HepG2 (cell line): ENCODE results near the gene FANCD2. TPM values are rescaled to one million over a fixed set of nuclear protein-coding genes. Genes with fewer than 3 reads are reported as not detected.

Experiments used
- ATAC-seq: fragments of 200-7000 bp; cut with Tn5 transposase; 3 replicates; pipeline ENCODE4 v1.9.1; 2020; ENCODE audit warnings: mild to moderate bottlenecking, moderate library complexity
- BruUV-seq: library from RNA; stranded (reverse); fragments of 400-500 nt; replicated peaks from 2 replicates; lab custom pipeline; 2021; lab: Mats Ljungman, UMichigan
- CTCF ChIA-PET: fragments of 300-600 bp; formaldehyde crosslinking; extraction: SDS; loops from one replicate; lab custom pipeline; 2021; ENCODE audit warnings: low total read pairs, inconsistent platforms, low intra/inter-chr PET ratio; lab: Yijun Ruan, JAX
- POLR2A ChIA-PET: fragments of 350-600 bp; sonication (Branson Sonifier 250); formaldehyde crosslinking; loops from one replicate; lab custom pipeline; 2020; ENCODE audit warnings: antibody characterized with exemption, inconsistent platforms; lab: Yijun Ruan, JAX
- DNase-seq: peaks from one replicate; pipeline ENCODE4 v3.0.0-alpha.2; 2015; ENCODE audit warnings: low spot score
- FAIRE-seq: peaks from 3 replicates; lab custom pipeline; 2011; peaks lifted over from hg19 to GRCh38; lab: Jason Lieb, UNC
- H2AFZ ChIP-seq: one replicate; pipeline ENCODE4 v1.6.1; 2011; ENCODE audit warnings: low read length, inconsistent platforms
- H3K27ac ChIP-seq: fragments of 300-600 bp; 3 replicates; pipeline ENCODE4 v1.8.0; 2011; ENCODE audit warnings: mixed run types, mild to moderate bottlenecking, mixed read lengths, low read length, inconsistent platforms; ENCODE audit not compliant: insufficient read depth; ENCODE audit errors: extremely low read length
- H3K27me3 ChIP-seq, 2 experiments: fragments of 200-600 bp in 1 of 2; 2 replicates in 1 of 2; 3 replicates in 1 of 2; pipeline versions ENCODE4 v1.6.0 to v1.8.0; 2011; ENCODE audit warnings: low read length in 2 of 2, mild to moderate bottlenecking in 2 of 2, moderate library complexity in 2 of 2, inconsistent platforms in 1 of 2; ENCODE audit not compliant: insufficient read depth in 2 of 2, control insufficient read depth in 1 of 2
- H3K36me3 ChIP-seq, 2 experiments: fragments of 200-600 bp in 1 of 2; replicated peaks in 1 of 2; 2 replicates in 1 of 2; 3 replicates in 1 of 2; pipeline versions ENCODE4 v1.5.1 to v1.8.0; 2011; ENCODE audit warnings: low read length in 2 of 2, inconsistent platforms in 1 of 2; ENCODE audit not compliant: insufficient read depth in 2 of 2, control insufficient read depth in 1 of 2
- H3K4me1 ChIP-seq: 2 replicates; pipeline ENCODE4 v1.5.1; 2012; ENCODE audit warnings: low read length, inconsistent platforms; ENCODE audit not compliant: insufficient read depth
- H3K4me2 ChIP-seq: 2 replicates; pipeline ENCODE4 v1.6.0; 2011; ENCODE audit warnings: low read depth, low read length, inconsistent platforms
- H3K4me3 ChIP-seq, 3 experiments: fragments of 200-600 bp in 1 of 3; sonication (generic), shearing (Covaris generic) in 1 of 3; replicated peaks in 1 of 3; 2 replicates each; pipeline ENCODE4 v1.5.1; 2011 to 2016; ENCODE audit warnings: low read length in 3 of 3, inconsistent platforms in 2 of 3, low read depth in 2 of 3, mild to moderate bottlenecking in 2 of 3, control low read depth in 1 of 3, mixed read lengths in 1 of 3; ENCODE audit not compliant: insufficient read depth in 1 of 3
- H3K79me2 ChIP-seq: one replicate; pipeline ENCODE4 v1.6.1; 2011; ENCODE audit warnings: low read length, inconsistent platforms; ENCODE audit not compliant: insufficient read depth
- H3K9ac ChIP-seq: 2 replicates; pipeline ENCODE4 v1.6.0; 2011; ENCODE audit warnings: mild to moderate bottlenecking, low read depth, low read length, inconsistent platforms; ENCODE audit not compliant: insufficient read depth
- H3K9me3 ChIP-seq: 2 replicates; pipeline ENCODE4 v1.5.1; 2012; ENCODE audit warnings: mild to moderate bottlenecking, low read length
- H4K20me1 ChIP-seq: 2 replicates; pipeline ENCODE4 v1.6.0; 2011; ENCODE audit warnings: inconsistent platforms, mild to moderate bottlenecking, low read length, moderate library complexity; ENCODE audit not compliant: insufficient read depth
- DMAP1 ChIP-seq: IDR thresholded peaks from 2 replicates; pipeline ENCODE4 v1.6.1; 2016
- TP53 ChIP-seq: sonication (generic); formaldehyde crosslinking; conservative IDR thresholded peaks from 2 replicates; pipeline ENCODE4 v1.4.0; 2020; ENCODE audit warnings: missing genetic modification reagents
- ZNF20 ChIP-seq: sonication (generic); formaldehyde crosslinking; IDR thresholded peaks from 2 replicates; pipeline ENCODE4 v1.4.0; 2020; ENCODE audit warnings: mild to moderate bottlenecking, moderate library complexity, missing genetic modification reagents
- ZNF33A ChIP-seq: sonication (generic); formaldehyde crosslinking; IDR thresholded peaks from 2 replicates; pipeline ENCODE4 v1.5.1; 2020; ENCODE audit warnings: missing genetic modification reagents, mild to moderate bottlenecking, moderate library complexity, borderline replicate concordance
- ZNF703 ChIP-seq: sonication (generic); formaldehyde crosslinking; IDR thresholded peaks from 2 replicates; pipeline ENCODE4 v1.5.1; 2020; ENCODE audit warnings: missing genetic modification reagents, mild to moderate bottlenecking, moderate library complexity, borderline replicate concordance
- ZNF792 ChIP-seq: IDR thresholded peaks from 2 replicates; pipeline ENCODE4 v1.6.1; 2016
- WGBS: methylation state at CpG from one replicate; pipeline ENCODE4 v1.1.6; 2017; ENCODE audit warnings: low lambda C conversion rate; 5-methylcytosine and 5-hydroxymethylcytosine counted together
- in situ Hi-C: cut with HindIII; loops from 2 replicates; pipeline ENCODE4 v1.10.0; 2017; ENCODE audit warnings: low pct_unique_long_range_greater_than_20kb; ENCODE audit not compliant: extremely low pct_ligation_motif_present
- intact Hi-C: fragments of 100-400 bp; cut with micrococcal nuclease; formaldehyde crosslinking; loops from one replicate; pipeline ENCODE4 v1.10.0; 2022; ENCODE audit not compliant: unreplicated experiment
- polyA plus RNA-seq, 8 experiments: library from polyadenylated mRNA; depleted of rRNA in 3 of 8; stranded (reverse) in 7 of 8; unstranded in 1 of 8; fragments of >200 nt; fragmentation: Illumina TruSeq in 4 of 8; extraction: Trizol in 4 of 8; gene quantifications; 2 replicates each; pipeline versions ENCODE4 v1.2.1 to v1.2.3, GENCODE V29; 2011 to 2016; ENCODE audit warnings: low read depth in 4 of 8, missing spikeins in 1 of 8, mixed read lengths in 1 of 8; ENCODE audit not compliant: insufficient read depth in 1 of 8
- total RNA-seq, 5 experiments: library from RNA; depleted of rRNA; stranded (reverse); fragments of >200 nt; fragmentation: Illumina TruSeq; extraction: Trizol; gene quantifications; 2 replicates each; pipeline ENCODE4 v1.2.3, GENCODE V29; 2016; ENCODE audit warnings: low read depth in 1 of 5
- TF ChIP-seq, protein P1 (sequence below): sonication (generic); formaldehyde crosslinking; IDR thresholded peaks from 2 replicates; pipeline ENCODE4 v1.4.0; 2020; ENCODE audit warnings: mild to moderate bottlenecking, low read depth, missing genetic modification reagents
- TF ChIP-seq, protein P2 (sequence below): sonication (generic); formaldehyde crosslinking; IDR thresholded peaks from 2 replicates; pipeline ENCODE4 v1.4.0; 2020; ENCODE audit warnings: mild to moderate bottlenecking, missing genetic modification reagents, borderline replicate concordance
- TF ChIP-seq, protein P3 (sequence below): sonication (generic); formaldehyde crosslinking; IDR thresholded peaks from 2 replicates; pipeline ENCODE4 v1.5.0; 2020; ENCODE audit warnings: missing genetic modification reagents, mild to moderate bottlenecking, borderline replicate concordance

The FANCD2 gene
- total and polyA plus RNA-seq, 2 of the 13 experiments (the other 11 are each of a cell fraction or from before 2014, with no cell fraction given), result 10.1 to 42.0 TPM

DNA sequence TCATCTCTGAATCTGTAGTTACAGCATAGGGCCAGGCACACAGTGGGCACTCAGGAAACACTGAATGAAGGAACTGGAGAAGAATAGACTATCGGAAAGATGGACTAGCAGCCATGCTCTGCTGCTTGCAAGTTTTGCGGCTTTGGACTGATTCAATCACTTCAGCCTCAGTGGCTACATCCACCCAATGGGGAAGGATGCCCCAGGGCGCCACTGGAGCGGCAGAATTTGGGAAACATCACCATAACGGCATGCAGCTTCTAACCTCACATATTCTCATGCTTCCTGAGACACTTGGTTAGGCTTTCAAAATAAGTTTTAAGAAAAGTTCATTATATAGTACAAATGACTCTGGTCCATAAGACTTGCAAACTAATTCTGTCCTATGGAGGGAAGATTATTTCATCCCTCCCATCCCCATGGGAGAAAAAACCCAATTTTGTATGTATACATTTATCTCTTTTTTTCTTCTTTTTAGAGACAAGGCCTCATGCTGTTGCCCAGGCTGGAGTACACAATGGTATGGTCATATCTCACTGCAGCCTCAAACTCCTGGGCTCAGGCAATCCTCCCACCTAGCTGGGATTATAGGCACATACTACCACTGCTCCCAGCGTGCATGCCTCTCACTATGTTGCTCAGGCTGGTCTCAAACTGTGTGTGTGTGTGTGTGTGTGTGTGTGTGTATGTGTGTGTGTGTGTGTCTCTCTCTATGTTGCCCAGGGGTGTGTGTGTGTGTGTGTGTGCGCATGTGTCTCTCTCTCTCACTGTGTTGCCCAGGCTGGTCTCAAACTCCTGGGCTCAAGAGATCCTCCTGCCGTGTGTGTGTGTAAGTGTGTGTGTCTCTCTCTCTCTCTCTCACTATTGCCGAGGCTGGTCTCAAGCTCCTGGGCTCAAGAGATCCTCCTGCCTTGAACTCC lies 4.1 kb upstream of the FANCD2 start:
- DNase-seq, result no peak
- H3K9ac ChIP-seq, result no peak overlapping the region
- no peak for FAIRE-seq
- ChIA-PET CTCF (no interaction called here), POLR2A (no interaction called here)
- H3K4me1 ChIP-seq, result peaks cover 9% of the 10 kb centered on the region
- in situ Hi-C loops, result no loop called here
- no peak overlapping the region for H3K4me3 ChIP-seq
- peaks cover 21% of the 10 kb centered on the region for H3K79me2 ChIP-seq
- H3K27me3 ChIP-seq, result no peaks in the 10 kb centered on the region
- TF ChIP-seq TP53 (CRISPR knock-in tag) (no peak), ZNF33A (CRISPR knock-in tag) (no peak), ZNF20 (no peak), DMAP1 (CRISPR knock-in tag) (no peak), ZNF703 (CRISPR knock-in tag) (no peak), ZNF792 (CRISPR knock-in tag) (no peak)
- TF ChIP-seq, protein P1, sequence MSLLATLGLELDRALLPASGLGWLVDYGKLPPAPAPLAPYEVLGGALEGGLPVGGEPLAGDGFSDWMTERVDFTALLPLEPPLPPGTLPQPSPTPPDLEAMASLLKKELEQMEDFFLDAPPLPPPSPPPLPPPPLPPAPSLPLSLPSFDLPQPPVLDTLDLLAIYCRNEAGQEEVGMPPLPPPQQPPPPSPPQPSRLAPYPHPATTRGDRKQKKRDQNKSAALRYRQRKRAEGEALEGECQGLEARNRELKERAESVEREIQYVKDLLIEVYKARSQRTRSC (CRISPR knock-in tag), result no peak
- TF ChIP-seq, protein P2, sequence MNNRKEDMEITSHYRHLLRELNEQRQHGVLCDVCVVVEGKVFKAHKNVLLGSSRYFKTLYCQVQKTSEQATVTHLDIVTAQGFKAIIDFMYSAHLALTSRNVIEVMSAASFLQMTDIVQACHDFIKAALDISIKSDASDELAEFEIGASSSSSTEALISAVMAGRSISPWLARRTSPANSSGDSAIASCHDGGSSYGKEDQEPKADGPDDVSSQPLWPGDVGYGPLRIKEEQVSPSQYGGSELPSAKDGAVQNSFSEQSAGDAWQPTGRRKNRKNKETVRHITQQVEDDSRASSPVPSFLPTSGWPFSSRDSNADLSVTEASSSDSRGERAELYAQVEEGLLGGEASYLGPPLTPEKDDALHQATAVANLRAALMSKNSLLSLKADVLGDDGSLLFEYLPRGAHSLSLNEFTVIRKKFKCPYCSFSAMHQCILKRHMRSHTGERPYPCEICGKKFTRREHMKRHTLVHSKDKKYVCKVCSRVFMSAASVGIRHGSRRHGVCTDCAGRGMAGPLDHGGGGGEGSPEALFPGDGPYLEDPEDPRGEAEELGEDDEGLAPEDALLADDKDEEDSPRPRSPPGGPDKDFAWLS, result no peak
- TF ChIP-seq, protein P3, sequence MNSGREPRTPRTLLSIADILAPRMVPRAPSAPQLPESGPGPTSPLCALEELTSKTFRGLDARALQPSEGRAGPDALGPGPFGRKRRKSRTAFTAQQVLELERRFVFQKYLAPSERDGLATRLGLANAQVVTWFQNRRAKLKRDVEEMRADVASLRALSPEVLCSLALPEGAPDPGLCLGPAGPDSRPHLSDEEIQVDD, result no peak
- no peak overlapping the region for H2AFZ ChIP-seq
- BruUV-seq, result no TSS peak
- H4K20me1 ChIP-seq, result no peaks in the 10 kb centered on the region
- intact Hi-C loops, result no loop called here
- H3K4me2 ChIP-seq, result no peak overlapping the region
- peaks cover 3 to 27% of the 10 kb centered on the region in 2 experiments; a peak in 3 of 5 replicates for H3K36me3 ChIP-seq
- no peak for ATAC-seq
- WGBS, result 94% methylated on average over 7 of the region's 9 CpGs
- no peak overlapping the region for H3K27ac ChIP-seq
- H3K9me3 ChIP-seq, result no peaks in the 10 kb centered on the region
